ENCODE data around the gene TAF12.

GRCh38 chr1:28564310-28564709 is 78.6 kb downstream of the TAF12 start:
- TF ChIP-seq EZH2 (IDR thresholded peaks at IDR 0.05; ENCODE audit: low read depth) (no peak), CTCF (conservative IDR thresholded peaks at IDR 0.05) (no peak)

Measured in PC-9 (cell line).